Epithelial cell of proximal tubule (primary cell): ENCODE results near the gene HOXD4. TPM values are rescaled to one million over a fixed set of nuclear protein-coding genes. Genes with fewer than 3 reads are reported as not detected.

ENCODE experiments used
- DNase-seq: peaks from one replicate; pipeline ENCODE4 v3.0.0-alpha.2; 2011; ENCODE audit warnings: low read depth
- H3K4me3 ChIP-seq: 2 replicates; pipeline ENCODE4 v1.5.1; 2011; ENCODE audit warnings: low read depth, mild to moderate bottlenecking, low read length
- CTCF ChIP-seq: conservative IDR thresholded peaks from 2 replicates; pipeline ENCODE4 v1.5.1; 2012; ENCODE audit warnings: low read depth, mild to moderate bottlenecking, low read length
- total RNA-seq: library from RNA; depleted of rRNA; stranded (reverse); fragments of >200 nt; gene quantifications from 2 replicates; pipeline ENCODE4 v1.2.3, GENCODE V29; 2015

HOXD4 gene
- total RNA-seq, result 26.0 and 28.0 TPM in 2 replicates

DNA sequence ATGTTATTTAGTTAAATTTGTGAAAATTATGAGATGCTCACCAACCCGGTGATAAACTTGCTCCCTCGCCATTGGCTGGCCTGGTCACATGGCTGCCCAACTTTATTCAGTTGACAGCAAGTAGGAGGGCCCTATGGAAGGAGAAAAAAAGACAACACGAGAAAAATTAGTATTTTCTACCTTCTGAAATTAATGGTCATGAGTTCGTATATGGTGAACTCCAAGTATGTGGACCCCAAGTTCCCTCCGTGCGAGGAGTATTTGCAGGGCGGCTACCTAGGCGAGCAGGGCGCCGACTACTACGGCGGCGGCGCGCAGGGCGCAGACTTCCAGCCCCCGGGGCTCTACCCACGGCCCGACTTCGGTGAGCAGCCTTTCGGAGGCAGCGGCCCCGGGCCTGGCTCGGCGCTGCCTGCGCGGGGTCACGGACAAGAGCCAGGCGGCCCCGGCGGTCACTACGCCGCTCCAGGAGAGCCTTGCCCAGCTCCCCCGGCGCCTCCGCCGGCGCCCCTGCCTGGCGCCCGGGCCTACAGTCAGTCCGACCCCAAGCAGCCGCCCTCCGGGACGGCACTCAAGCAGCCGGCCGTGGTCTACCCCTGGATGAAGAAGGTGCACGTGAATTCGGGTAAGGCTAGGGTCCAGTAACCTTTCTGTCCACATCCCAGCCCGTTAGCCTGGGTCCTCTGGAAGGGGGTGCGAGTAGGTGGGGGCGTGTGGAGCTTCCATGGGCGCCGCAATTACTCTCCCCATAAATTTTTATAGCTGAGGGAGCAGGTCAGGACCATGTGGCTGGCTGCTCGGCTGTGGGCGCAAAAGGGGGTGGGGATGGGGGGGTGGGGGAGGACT, at the start of gene HOXD4:
Gene HOXD4 (plus strand): TSS at position 109 of the 846 bp plus-strand sequence. CDS start 84 bp downstream, at position 193.
- H3K4me3 ChIP-seq, result peak within 1 kb of the TSS; percentile 70
- no peak for TF ChIP-seq CTCF
- no peak for DNase-seq

DNA sequence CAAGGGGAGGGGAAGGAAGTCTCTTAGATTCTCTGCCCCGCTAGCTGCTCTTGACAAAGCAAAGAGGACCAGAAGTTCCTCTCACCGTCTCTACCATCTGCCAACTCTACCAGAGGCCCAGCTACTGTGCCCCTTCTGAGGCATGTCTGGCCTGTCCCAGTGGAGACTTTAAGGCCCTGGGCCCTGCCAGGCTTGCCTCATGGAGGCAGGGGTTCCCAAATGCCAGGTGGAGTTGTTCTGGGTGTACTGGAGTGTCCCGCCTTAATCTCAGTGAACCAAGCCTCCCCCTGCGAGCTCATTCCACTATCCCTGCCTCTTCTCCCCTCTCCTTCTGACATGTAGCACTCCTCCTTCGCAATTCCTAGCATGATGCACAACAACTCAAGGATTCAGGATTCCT, 49.5 kb upstream of the HOXD4 start:
- no peak for DNase-seq
- no peak overlapping the region for H3K4me3 ChIP-seq
- no peak for TF ChIP-seq CTCF

- TF ChIP-seq CTCF, result no peak
- no peak for DNase-seq
- H3K4me3 ChIP-seq, result no peak overlapping the region
Measured at GRCh38 chr2:176102309-176102866, 49.0 kb upstream of the HOXD4 start.

GRCh38 chr2:176103194-176103593, 48.2 kb upstream of the HOXD4 start:
- no peak for DNase-seq
- H3K4me3 ChIP-seq, result no peak overlapping the region
- no peak for TF ChIP-seq CTCF

- no peak for DNase-seq
- TF ChIP-seq CTCF, result no peak
- H3K4me3 ChIP-seq, result peak overlapping the region; percentile 49
Measured at GRCh38 chr2:176103742-176104315, 47.5 kb upstream of the HOXD4 start.

DNA sequence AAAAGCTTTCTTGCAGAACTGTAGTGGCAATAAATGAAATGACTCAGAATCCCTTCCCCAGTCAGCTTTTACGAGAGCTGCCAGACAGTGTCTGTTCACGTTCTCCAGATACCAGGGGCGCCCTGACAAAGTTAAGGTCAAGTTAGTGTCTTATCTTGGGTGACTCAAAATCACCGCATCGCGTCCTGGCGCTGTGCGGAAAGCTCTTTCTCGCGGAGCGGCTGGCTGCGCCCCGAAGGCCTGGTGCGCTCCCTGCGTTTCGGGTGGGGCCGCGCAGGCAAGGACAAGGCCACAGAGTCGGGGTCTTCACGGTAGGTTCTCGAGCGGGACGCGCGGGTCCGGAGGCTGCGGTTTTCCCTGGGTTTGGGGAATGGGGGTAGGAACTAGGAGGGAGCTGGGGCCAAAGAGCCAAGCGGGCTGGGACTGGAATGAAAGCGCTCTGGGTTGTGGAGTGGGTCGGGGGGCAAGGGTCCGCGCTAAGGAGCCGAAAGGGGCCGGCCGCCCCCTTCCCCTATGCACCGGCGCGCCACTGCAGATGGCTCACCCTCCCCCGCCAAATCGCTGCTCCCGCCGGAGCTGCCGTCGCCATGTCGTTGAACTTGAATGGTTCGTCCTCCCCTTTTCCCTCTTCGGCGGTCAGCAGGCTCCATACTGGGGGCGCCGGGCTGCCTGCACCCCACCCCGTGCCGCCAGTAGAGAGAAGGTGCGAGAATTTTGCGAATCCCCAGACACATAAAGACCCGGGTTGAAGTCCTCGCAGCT, 46.9 kb upstream of the HOXD4 start:
- H3K4me3 ChIP-seq, result peak overlapping the region; percentile 49
- TF ChIP-seq CTCF, result no peak

More for the DNA sequence above, 46.9 kb upstream of the HOXD4 start:
- no peak for DNase-seq
